ENCODE data around the gene CTU1.

CTU1 gene

DNA sequence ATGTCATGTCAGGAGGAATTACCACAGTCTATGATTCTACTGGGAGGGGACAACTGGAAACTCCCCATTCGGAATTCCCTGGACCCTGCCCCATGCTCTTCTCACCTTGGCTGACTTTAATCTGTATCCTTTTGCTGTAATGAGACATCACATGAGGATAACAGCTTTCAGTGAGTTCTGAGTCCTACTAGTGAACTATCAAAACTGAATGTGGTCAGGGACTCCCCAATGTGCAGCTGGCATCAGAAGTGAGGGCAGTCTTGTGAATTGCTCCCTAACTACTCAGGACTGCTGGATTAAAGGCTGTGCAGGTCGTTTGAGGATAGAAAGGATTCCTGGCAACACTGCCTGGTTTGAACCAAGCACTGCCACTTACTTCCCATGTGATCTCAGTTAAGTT is 49.1 kb upstream of the CTU1 start:
- Histone ChIP-seq H3K4me3 (ENCODE audit: low read depth, low read length) (no peak overlapping the region), H3K36me3 (ENCODE audit: control insufficient read depth in 2 of 2, insufficient read depth in 1 of 2, low read length in 2 of 2) (no peaks in the 10 kb centered on the region), H3K27ac (ENCODE audit: extremely low read depth, low read depth, low read length) (no peak overlapping the region), H3K9me3 (ENCODE audit: control insufficient read depth, insufficient read depth, low read depth, low read length) (no peaks in the 10 kb centered on the region), H3K4me1 (ENCODE audit: control insufficient read depth, insufficient read depth, low read length) (no peaks in the 10 kb centered on the region)
- POLR2A ChIA-PET, result no interaction called here
- CTCF ChIA-PET, result interaction anchor here (0.6 to 5.6 kb wide), 16 partner anchors 10 to 503 kb away, joined by 3 to 57 read pairs (median 7); no protein-coding TSS in a partner anchor
- TF ChIP-seq ZNF426 (tag by site-specific recombination; IDR thresholded peaks at IDR 0.05) (no peak), ZNF621 (tag by site-specific recombination; IDR thresholded peaks at IDR 0.05) (no peak), ZNF292 (tag by site-specific recombination; IDR thresholded peaks at IDR 0.05; ENCODE audit: borderline replicate concordance, low read depth) (no peak), ZNF223 (tag by site-specific recombination; IDR thresholded peaks at IDR 0.05) (no peak), SP3 (tag by site-specific recombination; IDR thresholded peaks at IDR 0.05) (no peak), ZNF670 (tag by site-specific recombination; IDR thresholded peaks at IDR 0.05; ENCODE audit: low read depth) (no peak), MYNN (tag by site-specific recombination; IDR thresholded peaks at IDR 0.05; ENCODE audit: borderline replicate concordance) (no peak), ZNF768 (tag by site-specific recombination; IDR thresholded peaks at IDR 0.05) (no peak), ZNF354C (tag by site-specific recombination; IDR thresholded peaks at IDR 0.05; ENCODE audit: borderline replicate concordance, low read depth) (no peak), ZNF433 (tag by site-specific recombination; IDR thresholded peaks at IDR 0.05; ENCODE audit: low read depth) (no peak), KLF8 (tag by site-specific recombination; IDR thresholded peaks at IDR 0.05) (no peak), ZNF114 (tag by site-specific recombination; IDR thresholded peaks at IDR 0.05) (no peak)
- TF ChIP-seq, protein P1, sequence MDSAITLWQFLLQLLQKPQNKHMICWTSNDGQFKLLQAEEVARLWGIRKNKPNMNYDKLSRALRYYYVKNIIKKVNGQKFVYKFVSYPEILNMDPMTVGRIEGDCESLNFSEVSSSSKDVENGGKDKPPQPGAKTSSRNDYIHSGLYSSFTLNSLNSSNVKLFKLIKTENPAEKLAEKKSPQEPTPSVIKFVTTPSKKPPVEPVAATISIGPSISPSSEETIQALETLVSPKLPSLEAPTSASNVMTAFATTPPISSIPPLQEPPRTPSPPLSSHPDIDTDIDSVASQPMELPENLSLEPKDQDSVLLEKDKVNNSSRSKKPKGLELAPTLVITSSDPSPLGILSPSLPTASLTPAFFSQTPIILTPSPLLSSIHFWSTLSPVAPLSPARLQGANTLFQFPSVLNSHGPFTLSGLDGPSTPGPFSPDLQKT (IDR thresholded peaks at IDR 0.05; ENCODE audit: borderline replicate concordance, low read depth, low read length), result no peak
- TF ChIP-seq, protein P2, sequence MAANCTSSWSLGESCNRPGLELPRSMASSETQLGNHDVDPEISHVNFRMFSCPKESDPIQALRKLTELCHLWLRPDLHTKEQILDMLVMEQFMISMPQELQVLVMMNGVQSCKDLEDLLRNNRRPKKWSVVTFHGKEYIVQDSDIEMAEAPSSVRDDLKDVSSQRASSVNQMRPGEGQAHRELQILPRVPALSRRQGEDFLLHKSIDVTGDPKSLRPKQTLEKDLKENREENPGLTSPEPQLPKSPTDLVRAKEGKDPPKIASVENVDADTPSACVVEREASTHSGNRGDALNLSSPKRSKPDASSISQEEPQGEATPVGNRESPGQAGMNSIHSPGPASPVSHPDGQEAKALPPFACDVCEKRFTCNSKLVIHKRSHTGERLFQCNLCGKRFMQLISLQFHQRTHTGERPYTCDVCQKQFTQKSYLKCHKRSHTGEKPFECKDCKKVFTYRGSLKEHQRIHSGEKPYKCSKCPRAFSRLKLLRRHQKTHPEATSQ (tag by site-specific recombination; IDR thresholded peaks at IDR 0.05), result no peak
- TF ChIP-seq, protein P3, sequence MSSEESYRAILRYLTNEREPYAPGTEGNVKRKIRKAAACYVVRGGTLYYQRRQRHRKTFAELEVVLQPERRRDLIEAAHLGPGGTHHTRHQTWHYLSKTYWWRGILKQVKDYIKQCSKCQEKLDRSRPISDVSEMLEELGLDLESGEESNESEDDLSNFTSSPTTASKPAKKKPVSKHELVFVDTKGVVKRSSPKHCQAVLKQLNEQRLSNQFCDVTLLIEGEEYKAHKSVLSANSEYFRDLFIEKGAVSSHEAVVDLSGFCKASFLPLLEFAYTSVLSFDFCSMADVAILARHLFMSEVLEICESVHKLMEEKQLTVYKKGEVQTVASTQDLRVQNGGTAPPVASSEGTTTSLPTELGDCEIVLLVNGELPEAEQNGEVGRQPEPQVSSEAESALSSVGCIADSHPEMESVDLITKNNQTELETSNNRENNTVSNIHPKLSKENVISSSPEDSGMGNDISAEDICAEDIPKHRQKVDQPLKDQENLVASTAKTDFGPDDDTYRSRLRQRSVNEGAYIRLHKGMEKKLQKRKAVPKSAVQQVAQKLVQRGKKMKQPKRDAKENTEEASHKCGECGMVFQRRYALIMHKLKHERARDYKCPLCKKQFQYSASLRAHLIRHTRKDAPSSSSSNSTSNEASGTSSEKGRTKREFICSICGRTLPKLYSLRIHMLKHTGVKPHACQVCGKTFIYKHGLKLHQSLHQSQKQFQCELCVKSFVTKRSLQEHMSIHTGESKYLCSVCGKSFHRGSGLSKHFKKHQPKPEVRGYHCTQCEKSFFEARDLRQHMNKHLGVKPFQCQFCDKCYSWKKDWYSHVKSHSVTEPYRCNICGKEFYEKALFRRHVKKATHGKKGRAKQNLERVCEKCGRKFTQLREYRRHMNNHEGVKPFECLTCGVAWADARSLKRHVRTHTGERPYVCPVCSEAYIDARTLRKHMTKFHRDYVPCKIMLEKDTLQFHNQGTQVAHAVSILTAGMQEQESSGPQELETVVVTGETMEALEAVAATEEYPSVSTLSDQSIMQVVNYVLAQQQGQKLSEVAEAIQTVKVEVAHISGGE (tag by site-specific recombination; conservative IDR thresholded peaks at IDR 0.05; ENCODE audit: low read depth), result no peak
- TF ChIP-seq, protein P4, sequence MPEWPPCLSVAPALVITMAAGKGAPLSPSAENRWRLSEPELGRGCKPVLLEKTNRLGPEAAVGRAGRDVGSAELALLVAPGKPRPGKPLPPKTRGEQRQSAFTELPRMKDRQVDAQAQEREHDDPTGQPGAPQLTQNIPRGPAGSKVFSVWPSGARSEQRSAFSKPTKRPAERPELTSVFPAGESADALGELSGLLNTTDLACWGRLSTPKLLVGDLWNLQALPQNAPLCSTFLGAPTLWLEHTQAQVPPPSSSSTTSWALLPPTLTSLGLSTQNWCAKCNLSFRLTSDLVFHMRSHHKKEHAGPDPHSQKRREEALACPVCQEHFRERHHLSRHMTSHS (tag by site-specific recombination; IDR thresholded peaks at IDR 0.05), result no peak

DNA sequence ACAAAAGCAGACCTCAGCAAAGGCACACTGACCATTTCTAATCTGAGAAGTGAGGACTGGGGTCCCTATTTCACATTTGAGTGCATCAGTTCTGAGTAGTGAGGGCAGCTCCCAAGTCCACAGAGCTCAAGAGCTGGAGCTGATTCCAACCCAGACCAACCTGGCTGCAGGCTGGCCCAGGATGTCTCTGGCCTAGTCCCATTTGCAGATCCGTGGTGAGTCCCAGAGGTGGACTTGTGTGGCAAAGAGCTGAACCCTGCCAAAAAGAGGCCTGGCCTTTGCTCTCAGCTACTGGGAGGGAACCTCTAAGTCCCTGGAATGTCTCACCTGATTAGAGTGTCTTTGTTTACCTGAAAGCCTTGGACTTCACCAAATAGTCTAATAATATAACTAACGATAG is 48.5 kb upstream of the CTU1 start:
- ChIA-PET CTCF (interaction anchor here (0.7 to 5.6 kb wide), 9 partner anchors 9 to 104 kb away, joined by 3 to 57 read pairs (median 4); no protein-coding TSS in a partner anchor), POLR2A (no interaction called here)
- no peaks in the 10 kb centered on the region for H3K9me3 ChIP-seq (ENCODE audit: control insufficient read depth, insufficient read depth, low read depth, low read length)
- no peak overlapping the region for H3K27ac ChIP-seq (ENCODE audit: extremely low read depth, low read depth, low read length)
- no peaks in the 10 kb centered on the region for H3K4me1 ChIP-seq (ENCODE audit: control insufficient read depth, insufficient read depth, low read length)
- H3K36me3 ChIP-seq (ENCODE audit: control insufficient read depth in 2 of 2, insufficient read depth in 1 of 2, low read length in 2 of 2), result no peaks in the 10 kb centered on the region
- no peak overlapping the region for H3K4me3 ChIP-seq (ENCODE audit: low read depth, low read length)
- TF ChIP-seq, protein P5, sequence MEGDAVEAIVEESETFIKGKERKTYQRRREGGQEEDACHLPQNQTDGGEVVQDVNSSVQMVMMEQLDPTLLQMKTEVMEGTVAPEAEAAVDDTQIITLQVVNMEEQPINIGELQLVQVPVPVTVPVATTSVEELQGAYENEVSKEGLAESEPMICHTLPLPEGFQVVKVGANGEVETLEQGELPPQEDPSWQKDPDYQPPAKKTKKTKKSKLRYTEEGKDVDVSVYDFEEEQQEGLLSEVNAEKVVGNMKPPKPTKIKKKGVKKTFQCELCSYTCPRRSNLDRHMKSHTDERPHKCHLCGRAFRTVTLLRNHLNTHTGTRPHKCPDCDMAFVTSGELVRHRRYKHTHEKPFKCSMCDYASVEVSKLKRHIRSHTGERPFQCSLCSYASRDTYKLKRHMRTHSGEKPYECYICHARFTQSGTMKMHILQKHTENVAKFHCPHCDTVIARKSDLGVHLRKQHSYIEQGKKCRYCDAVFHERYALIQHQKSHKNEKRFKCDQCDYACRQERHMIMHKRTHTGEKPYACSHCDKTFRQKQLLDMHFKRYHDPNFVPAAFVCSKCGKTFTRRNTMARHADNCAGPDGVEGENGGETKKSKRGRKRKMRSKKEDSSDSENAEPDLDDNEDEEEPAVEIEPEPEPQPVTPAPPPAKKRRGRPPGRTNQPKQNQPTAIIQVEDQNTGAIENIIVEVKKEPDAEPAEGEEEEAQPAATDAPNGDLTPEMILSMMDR (tag by site-specific recombination; IDR thresholded peaks at IDR 0.05), result no peak
- no peak for TF ChIP-seq ZNF596 (tag by site-specific recombination; IDR thresholded peaks at IDR 0.05)
- TF ChIP-seq, protein P6, sequence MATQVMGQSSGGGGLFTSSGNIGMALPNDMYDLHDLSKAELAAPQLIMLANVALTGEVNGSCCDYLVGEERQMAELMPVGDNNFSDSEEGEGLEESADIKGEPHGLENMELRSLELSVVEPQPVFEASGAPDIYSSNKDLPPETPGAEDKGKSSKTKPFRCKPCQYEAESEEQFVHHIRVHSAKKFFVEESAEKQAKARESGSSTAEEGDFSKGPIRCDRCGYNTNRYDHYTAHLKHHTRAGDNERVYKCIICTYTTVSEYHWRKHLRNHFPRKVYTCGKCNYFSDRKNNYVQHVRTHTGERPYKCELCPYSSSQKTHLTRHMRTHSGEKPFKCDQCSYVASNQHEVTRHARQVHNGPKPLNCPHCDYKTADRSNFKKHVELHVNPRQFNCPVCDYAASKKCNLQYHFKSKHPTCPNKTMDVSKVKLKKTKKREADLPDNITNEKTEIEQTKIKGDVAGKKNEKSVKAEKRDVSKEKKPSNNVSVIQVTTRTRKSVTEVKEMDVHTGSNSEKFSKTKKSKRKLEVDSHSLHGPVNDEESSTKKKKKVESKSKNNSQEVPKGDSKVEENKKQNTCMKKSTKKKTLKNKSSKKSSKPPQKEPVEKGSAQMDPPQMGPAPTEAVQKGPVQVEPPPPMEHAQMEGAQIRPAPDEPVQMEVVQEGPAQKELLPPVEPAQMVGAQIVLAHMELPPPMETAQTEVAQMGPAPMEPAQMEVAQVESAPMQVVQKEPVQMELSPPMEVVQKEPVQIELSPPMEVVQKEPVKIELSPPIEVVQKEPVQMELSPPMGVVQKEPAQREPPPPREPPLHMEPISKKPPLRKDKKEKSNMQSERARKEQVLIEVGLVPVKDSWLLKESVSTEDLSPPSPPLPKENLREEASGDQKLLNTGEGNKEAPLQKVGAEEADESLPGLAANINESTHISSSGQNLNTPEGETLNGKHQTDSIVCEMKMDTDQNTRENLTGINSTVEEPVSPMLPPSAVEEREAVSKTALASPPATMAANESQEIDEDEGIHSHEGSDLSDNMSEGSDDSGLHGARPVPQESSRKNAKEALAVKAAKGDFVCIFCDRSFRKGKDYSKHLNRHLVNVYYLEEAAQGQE (tag by site-specific recombination; IDR thresholded peaks at IDR 0.05), result no peak
- TF ChIP-seq, protein P7, sequence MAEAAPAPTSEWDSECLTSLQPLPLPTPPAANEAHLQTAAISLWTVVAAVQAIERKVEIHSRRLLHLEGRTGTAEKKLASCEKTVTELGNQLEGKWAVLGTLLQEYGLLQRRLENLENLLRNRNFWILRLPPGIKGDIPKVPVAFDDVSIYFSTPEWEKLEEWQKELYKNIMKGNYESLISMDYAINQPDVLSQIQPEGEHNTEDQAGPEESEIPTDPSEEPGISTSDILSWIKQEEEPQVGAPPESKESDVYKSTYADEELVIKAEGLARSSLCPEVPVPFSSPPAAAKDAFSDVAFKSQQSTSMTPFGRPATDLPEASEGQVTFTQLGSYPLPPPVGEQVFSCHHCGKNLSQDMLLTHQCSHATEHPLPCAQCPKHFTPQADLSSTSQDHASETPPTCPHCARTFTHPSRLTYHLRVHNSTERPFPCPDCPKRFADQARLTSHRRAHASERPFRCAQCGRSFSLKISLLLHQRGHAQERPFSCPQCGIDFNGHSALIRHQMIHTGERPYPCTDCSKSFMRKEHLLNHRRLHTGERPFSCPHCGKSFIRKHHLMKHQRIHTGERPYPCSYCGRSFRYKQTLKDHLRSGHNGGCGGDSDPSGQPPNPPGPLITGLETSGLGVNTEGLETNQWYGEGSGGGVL (tag by site-specific recombination; IDR thresholded peaks at IDR 0.05), result no peak
- no peak for TF ChIP-seq ZIC2 (tag by site-specific recombination; IDR thresholded peaks at IDR 0.05)
